Measurements from ENCODE around the gene PRX. TPM values are rescaled to one million over a fixed set of nuclear protein-coding genes. Genes with fewer than 3 reads are reported as not detected.

The PRX gene
- total and polyA plus RNA-seq, 9 of the 15 experiments (the other 6 are each of a cell fraction or from before 2014, with no cell fraction given) = 0.65 to 3.5 (median 1.7) TPM; not detected in 2

DNA sequence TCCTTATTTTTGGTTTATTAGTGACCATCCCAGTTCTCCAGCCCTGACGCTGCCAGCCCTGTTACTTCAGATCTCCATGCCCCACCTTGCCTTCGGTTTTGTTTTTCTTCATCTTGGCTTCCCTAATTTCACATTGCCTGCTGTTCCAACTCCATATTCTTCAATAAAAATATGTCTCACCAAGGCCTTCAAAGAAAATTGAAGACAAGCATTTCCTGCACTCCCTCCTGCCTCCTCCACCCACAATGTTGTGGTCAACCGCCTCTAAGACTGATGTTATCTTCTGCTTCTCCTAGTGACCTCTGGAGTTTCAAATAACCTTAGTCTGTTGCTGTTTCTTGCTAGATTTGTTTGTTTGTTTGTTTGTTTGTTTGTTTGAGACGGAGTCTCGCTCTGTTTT is 50.1 kb downstream of the PRX start (continued):
- TF ChIP-seq, protein P1, sequence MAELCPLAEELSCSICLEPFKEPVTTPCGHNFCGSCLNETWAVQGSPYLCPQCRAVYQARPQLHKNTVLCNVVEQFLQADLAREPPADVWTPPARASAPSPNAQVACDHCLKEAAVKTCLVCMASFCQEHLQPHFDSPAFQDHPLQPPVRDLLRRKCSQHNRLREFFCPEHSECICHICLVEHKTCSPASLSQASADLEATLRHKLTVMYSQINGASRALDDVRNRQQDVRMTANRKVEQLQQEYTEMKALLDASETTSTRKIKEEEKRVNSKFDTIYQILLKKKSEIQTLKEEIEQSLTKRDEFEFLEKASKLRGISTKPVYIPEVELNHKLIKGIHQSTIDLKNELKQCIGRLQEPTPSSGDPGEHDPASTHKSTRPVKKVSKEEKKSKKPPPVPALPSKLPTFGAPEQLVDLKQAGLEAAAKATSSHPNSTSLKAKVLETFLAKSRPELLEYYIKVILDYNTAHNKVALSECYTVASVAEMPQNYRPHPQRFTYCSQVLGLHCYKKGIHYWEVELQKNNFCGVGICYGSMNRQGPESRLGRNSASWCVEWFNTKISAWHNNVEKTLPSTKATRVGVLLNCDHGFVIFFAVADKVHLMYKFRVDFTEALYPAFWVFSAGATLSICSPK (IDR thresholded peaks at IDR 0.05; ENCODE audit: borderline replicate concordance) = no peak
- no peak for TF ChIP-seq CSDE1 (IDR thresholded peaks at IDR 0.05)
- TF ChIP-seq WHSC1 (IDR thresholded peaks at IDR 0.05; ENCODE audit: low read length) = no peak
- no peak for TF ChIP-seq ZNF212 (CRISPR knock-in tag; IDR thresholded peaks at IDR 0.05)
- TF ChIP-seq, protein P2, sequence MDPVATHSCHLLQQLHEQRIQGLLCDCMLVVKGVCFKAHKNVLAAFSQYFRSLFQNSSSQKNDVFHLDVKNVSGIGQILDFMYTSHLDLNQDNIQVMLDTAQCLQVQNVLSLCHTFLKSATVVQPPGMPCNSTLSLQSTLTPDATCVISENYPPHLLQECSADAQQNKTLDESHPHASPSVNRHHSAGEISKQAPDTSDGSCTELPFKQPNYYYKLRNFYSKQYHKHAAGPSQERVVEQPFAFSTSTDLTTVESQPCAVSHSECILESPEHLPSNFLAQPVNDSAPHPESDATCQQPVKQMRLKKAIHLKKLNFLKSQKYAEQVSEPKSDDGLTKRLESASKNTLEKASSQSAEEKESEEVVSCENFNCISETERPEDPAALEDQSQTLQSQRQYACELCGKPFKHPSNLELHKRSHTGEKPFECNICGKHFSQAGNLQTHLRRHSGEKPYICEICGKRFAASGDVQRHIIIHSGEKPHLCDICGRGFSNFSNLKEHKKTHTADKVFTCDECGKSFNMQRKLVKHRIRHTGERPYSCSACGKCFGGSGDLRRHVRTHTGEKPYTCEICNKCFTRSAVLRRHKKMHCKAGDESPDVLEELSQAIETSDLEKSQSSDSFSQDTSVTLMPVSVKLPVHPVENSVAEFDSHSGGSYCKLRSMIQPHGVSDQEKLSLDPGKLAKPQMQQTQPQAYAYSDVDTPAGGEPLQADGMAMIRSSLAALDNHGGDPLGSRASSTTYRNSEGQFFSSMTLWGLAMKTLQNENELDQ (CRISPR knock-in tag; IDR thresholded peaks at IDR 0.05; ENCODE audit: borderline replicate concordance) = no peak
- TF ChIP-seq, protein P3, sequence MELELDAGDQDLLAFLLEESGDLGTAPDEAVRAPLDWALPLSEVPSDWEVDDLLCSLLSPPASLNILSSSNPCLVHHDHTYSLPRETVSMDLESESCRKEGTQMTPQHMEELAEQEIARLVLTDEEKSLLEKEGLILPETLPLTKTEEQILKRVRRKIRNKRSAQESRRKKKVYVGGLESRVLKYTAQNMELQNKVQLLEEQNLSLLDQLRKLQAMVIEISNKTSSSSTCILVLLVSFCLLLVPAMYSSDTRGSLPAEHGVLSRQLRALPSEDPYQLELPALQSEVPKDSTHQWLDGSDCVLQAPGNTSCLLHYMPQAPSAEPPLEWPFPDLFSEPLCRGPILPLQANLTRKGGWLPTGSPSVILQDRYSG (tag; conservative IDR thresholded peaks at IDR 0.05; ENCODE audit: low read depth) = no peak
- TF ChIP-seq U2AF2 (optimal IDR thresholded peaks at IDR 0.05; ENCODE audit: low read depth, low read length) = no peak
- TF ChIP-seq CGGBP1 (CRISPR knock-in tag; IDR thresholded peaks at IDR 0.05) = no peak
- no peak for TF ChIP-seq PHB (CRISPR knock-in tag; IDR thresholded peaks at IDR 0.05)
- 0 out of 2 replicates have a peak, but pooled peaks have one; percentile 5 for TF ChIP-seq GTF2E2 (tag; IDR thresholded peaks at IDR 0.05)
- no peak for TF ChIP-seq RBM15 (IDR thresholded peaks at IDR 0.05; ENCODE audit: insufficient read depth, low read length)
- no peak for TF ChIP-seq HOMEZ (CRISPR knock-in tag; IDR thresholded peaks at IDR 0.05)
- TF ChIP-seq NR2F6 (CRISPR knock-in tag; IDR thresholded peaks at IDR 0.05) = no peak
- TF ChIP-seq, protein P4, sequence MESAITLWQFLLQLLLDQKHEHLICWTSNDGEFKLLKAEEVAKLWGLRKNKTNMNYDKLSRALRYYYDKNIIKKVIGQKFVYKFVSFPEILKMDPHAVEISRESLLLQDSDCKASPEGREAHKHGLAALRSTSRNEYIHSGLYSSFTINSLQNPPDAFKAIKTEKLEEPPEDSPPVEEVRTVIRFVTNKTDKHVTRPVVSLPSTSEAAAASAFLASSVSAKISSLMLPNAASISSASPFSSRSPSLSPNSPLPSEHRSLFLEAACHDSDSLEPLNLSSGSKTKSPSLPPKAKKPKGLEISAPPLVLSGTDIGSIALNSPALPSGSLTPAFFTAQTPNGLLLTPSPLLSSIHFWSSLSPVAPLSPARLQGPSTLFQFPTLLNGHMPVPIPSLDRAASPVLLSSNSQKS (CRISPR knock-in tag; IDR thresholded peaks at IDR 0.05) = no peak
- TF ChIP-seq KLF10 (CRISPR knock-in tag; IDR thresholded peaks at IDR 0.05) = no peak
- TF ChIP-seq SRSF3 (IDR thresholded peaks at IDR 0.05; ENCODE audit: insufficient read depth, low read length) = no peak
- no peak for TF ChIP-seq POLR2H (tag; IDR thresholded peaks at IDR 0.05; ENCODE audit: low read depth)
- TF ChIP-seq SRSF7 (optimal IDR thresholded peaks at IDR 0.05; ENCODE audit: low read depth, low read length) = no peak
- no peak for TF ChIP-seq SREBF2 (CRISPR knock-in tag; IDR thresholded peaks at IDR 0.05)
- TF ChIP-seq RBM22 (IDR thresholded peaks at IDR 0.05; ENCODE audit: low read depth, low read length, poor library complexity, severe bottlenecking) = no peak
- no peak for TF ChIP-seq ZNF445 (CRISPR knock-in tag; IDR thresholded peaks at IDR 0.05; ENCODE audit: low read depth)
- no peak for TF ChIP-seq ZNF764 (CRISPR knock-in tag; IDR thresholded peaks at IDR 0.05; ENCODE audit: low read depth)
